Right lobe of liver (tissue), 4 donors: ENCODE results near the gene HGS.

Source experiments
- CTCF ChIP-seq, 4 donors: fragments of 200-600 bp in 3 of 4; fragments of 450-650 bp in 1 of 4; IDR thresholded peaks; one replicate each; pipeline versions ENCODE4 v1.5.1 to v1.8.0; 2016 to 2022; ENCODE audit warnings: antibody characterized with exemption in 4 of 4, mild to moderate bottlenecking in 2 of 4
- POLR2A ChIP-seq: fragments of 450-650 bp; IDR thresholded peaks from one replicate; pipeline ENCODE4 v1.6.1; 2017; ENCODE audit warnings: antibody characterized with exemption, mild to moderate bottlenecking
- donor health status: DM: no; HTN: no; CAD: no.
- donor health status: DM: no; HTN: no; CAD: no.
- donor health status: DM: no; HTN: yes; CAD: no.

GRCh38 chr17:81687770-81688541, 4.1 kb downstream of the HGS start:
- TF ChIP-seq CTCF (IDR thresholded peaks at IDR 0.05) (no peak), POLR2A (no peak)
